ENCODE results near the gene SWAP70.
A peak's percentile ranks its signal among the peaks of the same experiment; 100 is the strongest.

The SWAP70 gene

DNA sequence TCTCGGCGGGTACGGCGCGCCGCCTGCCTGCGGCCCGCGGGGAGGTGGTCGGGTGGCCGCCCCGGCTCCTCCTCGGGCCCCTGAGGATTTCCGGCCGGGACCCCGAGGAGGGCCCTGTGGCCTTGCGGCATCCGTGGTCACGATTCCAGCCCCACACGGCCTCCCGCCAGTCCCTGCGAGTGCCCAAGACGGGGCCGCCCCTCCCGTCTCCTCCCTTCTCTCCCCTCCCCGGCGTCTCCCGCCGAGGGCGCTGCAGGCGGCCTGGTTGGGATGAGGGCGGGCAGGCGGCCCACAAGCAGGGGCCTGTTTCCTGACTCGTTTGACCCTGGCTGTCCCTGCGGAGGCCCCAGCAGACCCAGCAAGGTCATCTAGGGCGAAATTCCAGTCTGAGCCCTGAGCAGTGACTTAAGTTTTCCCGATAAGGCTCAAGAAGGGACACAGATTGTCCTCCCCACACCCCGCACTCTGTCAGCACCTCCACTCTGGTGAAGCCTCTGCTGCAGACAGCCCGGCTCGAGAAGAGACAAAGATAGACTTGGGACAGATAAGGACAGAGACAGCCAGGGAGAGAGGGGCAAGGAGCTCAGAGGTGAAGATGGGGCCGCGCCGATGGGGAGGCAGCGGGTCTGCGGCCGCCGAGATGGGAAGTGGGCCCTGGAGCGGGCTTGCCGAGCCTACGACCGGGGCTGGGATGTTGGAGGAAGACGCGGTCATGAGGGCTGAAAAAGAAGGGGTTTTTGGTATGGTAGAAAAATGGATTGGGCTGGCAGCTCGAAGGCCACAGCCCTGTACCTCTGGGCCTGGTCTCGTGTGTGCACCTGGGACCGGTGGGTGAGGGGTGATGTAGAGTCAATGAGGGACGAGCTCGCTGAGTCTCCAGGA is 95.0 kb downstream of the SWAP70 start:
- DNase-seq (ENCODE audit: extremely low read depth, low read depth): peak; percentile 35
- H3K4me3 ChIP-seq (replicated peaks; ENCODE audit: low read depth, low read length): peak overlapping the region; percentile 46
- TF ChIP-seq, protein P1, sequence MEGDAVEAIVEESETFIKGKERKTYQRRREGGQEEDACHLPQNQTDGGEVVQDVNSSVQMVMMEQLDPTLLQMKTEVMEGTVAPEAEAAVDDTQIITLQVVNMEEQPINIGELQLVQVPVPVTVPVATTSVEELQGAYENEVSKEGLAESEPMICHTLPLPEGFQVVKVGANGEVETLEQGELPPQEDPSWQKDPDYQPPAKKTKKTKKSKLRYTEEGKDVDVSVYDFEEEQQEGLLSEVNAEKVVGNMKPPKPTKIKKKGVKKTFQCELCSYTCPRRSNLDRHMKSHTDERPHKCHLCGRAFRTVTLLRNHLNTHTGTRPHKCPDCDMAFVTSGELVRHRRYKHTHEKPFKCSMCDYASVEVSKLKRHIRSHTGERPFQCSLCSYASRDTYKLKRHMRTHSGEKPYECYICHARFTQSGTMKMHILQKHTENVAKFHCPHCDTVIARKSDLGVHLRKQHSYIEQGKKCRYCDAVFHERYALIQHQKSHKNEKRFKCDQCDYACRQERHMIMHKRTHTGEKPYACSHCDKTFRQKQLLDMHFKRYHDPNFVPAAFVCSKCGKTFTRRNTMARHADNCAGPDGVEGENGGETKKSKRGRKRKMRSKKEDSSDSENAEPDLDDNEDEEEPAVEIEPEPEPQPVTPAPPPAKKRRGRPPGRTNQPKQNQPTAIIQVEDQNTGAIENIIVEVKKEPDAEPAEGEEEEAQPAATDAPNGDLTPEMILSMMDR (IDR thresholded peaks at IDR 0.05; ENCODE audit: low read depth, low read length, missing control alignments): peak; percentile 21

DNA sequence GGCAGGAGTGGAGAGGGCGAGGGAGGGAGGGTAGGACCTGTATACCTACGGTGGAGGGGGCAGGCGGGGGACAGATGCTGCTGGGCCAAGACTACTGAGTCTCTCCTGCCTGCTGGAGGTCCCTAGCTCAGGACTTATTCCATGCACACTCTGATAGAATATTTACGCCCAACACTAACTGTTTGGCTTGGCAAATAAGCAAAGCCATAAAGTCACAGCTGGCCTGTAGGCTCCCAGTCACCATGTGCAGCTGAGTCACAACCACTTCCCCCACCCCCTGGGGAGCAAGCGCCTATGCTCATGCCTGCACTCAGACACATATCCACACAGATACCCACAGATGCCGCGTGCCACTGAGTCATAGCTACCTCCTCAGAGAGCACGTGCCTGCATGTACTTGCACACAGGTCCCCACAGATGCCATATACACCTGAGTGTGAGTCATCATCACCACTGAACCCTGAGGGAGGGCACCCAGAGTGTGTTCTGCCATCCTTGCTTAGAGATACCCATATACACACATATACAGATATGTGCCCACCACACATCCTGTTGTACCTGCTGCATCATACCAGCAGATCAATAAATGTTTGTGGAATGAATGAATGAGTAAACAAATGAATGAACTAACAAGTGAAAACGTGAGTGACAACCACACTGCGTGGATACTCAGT is 95.8 kb downstream of the SWAP70 start:
- TF ChIP-seq, protein P1 (IDR thresholded peaks at IDR 0.05; ENCODE audit: low read depth, low read length, missing control alignments): no peak
- peak; percentile 100 for DNase-seq (ENCODE audit: extremely low read depth, low read depth)
- H3K4me3 ChIP-seq (replicated peaks; ENCODE audit: low read depth, low read length): peak overlapping the region; percentile 46

DNA sequence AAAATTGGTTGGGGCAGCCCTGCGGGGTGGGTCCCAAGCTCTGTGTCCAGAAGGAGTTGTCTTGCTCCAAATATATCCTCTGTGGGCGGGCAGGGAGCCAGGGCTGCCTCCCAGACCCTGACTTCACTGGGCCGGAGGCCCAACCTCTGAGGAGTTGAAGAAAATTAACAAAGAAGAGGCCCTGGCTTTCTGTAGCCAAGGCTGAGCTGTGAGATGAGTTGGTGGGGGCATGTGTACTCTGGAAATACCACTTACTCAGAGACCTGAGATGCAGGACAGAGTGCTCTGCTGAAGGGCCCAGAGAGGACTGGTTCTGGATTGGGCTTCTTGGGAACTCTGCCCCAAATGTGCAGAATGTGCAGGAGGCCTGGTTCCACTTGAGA is 96.3 kb downstream of the SWAP70 start:
- TF ChIP-seq, protein P1 (IDR thresholded peaks at IDR 0.05; ENCODE audit: low read depth, low read length, missing control alignments): no peak
- DNase-seq (ENCODE audit: extremely low read depth, low read depth): no peak
- H3K4me3 ChIP-seq (replicated peaks; ENCODE audit: low read depth, low read length): no peak overlapping the region

DNA sequence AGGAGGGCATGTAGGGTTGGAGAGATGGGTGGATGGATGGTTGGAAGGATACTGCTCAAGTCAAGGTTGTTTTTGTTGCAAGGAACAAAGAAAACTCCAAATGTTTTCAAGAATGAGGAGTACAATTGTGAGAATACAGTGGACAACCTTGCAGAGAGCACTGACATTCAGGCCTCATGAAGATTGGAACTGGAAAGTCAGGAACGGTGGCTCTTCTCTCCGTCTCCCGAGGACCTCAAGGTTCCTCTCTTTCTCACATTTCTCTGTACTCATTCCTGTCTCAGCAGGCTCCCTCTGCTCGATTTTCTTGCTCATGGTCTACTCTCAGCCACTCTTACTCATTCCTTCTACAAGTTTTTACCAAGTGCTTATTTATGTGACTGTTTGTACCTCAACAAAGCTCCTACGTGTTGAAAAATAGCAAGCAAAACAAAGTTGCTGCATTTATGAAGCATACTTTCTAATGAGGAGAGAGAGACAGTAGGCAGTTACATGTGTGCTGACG is 97.6 kb downstream of the SWAP70 start:
- no peak overlapping the region for H3K4me3 ChIP-seq (replicated peaks; ENCODE audit: low read depth, low read length)
- DNase-seq (ENCODE audit: extremely low read depth, low read depth): no peak
- TF ChIP-seq, protein P1 (IDR thresholded peaks at IDR 0.05; ENCODE audit: low read depth, low read length, missing control alignments): no peak

DNA sequence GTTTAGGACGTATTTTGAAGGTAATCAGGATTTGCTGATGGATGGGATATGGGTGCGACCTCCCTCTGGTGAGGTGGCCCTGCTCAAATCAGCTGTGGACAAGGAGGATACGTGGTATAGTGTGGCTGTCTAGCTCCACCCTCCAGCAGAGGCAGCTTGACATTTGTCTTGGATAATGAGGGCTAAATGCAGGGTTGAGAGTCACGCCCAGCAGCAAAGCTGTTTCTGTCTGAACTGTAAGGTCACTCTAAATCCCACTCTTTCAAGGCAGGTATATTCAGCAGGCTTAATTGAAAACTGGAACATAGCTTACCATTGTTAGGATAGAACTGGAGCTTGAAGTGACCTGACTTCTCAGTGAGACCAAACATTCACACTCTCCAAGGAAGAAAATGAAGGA is 98.7 kb downstream of the SWAP70 start:
- TF ChIP-seq, protein P1 (IDR thresholded peaks at IDR 0.05; ENCODE audit: low read depth, low read length, missing control alignments): no peak
- no peak for DNase-seq (ENCODE audit: extremely low read depth, low read depth)

DNA sequence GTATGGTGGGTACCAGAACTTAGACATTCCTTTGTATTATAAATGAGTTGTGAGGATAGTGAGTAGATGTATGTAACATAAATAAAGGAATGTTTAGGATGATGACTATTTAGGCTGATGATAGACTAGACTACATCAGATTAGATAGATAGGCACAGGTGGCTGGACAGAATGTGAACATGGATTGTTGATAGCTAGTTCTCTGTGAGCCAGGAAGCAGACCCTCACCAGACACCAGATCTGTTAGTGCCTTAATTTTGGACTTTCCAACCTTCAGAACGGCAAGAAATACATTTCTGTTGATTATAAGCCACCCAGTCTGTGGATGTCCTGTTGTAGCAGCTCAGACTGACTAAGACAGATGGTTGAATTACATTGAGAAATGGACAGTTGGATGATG is 99.4 kb downstream of the SWAP70 start:
- no peak overlapping the region for H3K4me3 ChIP-seq (replicated peaks; ENCODE audit: low read depth, low read length)
- TF ChIP-seq, protein P1 (IDR thresholded peaks at IDR 0.05; ENCODE audit: low read depth, low read length, missing control alignments): no peak
- no peak for DNase-seq (ENCODE audit: extremely low read depth, low read depth)

More for the DNA sequence above, 98.7 kb downstream of the SWAP70 start:
- H3K4me3 ChIP-seq (replicated peaks; ENCODE audit: low read depth, low read length): no peak overlapping the region
